ENCODE data around the gene GNS. TPM values are rescaled to one million over a fixed set of nuclear protein-coding genes. Genes with fewer than 3 reads are reported as not detected.
"Not testable (repeated sequence)": the region's sequence is repeated elsewhere in the genome, so short reads cannot be mapped to it uniquely, and the experiment has no call there.

The GNS gene
- total RNA-seq, 6 experiments from 2014 or later, result 41.0 to 87.5 (median 63.7) TPM

GRCh38 chr12:64802180-64802775 lies 43.1 kb upstream of the GNS start:
- DNase-seq (peak; percentile 44 to 59 (median 55)), ATAC-seq (peak; percentile 87 to 94 (median 90))
- H3K9me3 ChIP-seq; H3K4me3 ChIP-seq; H3K27me3 ChIP-seq; H3K4me1 ChIP-seq; H3K27ac ChIP-seq; intact Hi-C loops (cut with DNase I); H3K36me3 ChIP-seq: not testable (repeated sequence)
- 32% methylated on average over 8 of the region's 8 CpGs for WGBS (ENCODE audit: insufficient coverage, low coverage, low lambda C conversion rate, missing lambda C conversion rate)
- peak; percentile 72 to 91 (median 88) for TF ChIP-seq CTCF (IDR thresholded peaks at IDR 0.05)

- Histone ChIP-seq H3K27me3 (no peaks in the 10 kb centered on the region), H3K4me1 (peaks cover 0 to 13% (median 3%) of the 10 kb centered on the region in 4 donors), H3K27ac (no peak overlapping the region), H3K4me3 (no peak overlapping the region), H3K9me3 (no peaks in the 10 kb centered on the region), H3K36me3 (no peaks in the 10 kb centered on the region)
- peak in 1 of 4 donors; percentile 5 for TF ChIP-seq CTCF (IDR thresholded peaks at IDR 0.05)
- TF ChIP-seq POLR2A (IDR thresholded peaks at IDR 0.05), result no peak
- DNase-seq (no peak), ATAC-seq (peak in 1 of 4 donors; percentile 16)
- intact Hi-C loops (cut with DNase I), result no loop called here
- 91% methylated on average over 2 of the region's 2 CpGs for WGBS (ENCODE audit: insufficient coverage, low coverage, low lambda C conversion rate, missing lambda C conversion rate)
Observed at GRCh38 chr12:64801381-64801780, 42.2 kb upstream of the GNS start.

- no peak overlapping the region for H3K4me3 ChIP-seq
- ATAC-seq (no peak), DNase-seq (no peak)
- H3K27me3 ChIP-seq, result no peaks in the 10 kb centered on the region
- no peak for TF ChIP-seq CTCF (IDR thresholded peaks at IDR 0.05)
- TF ChIP-seq POLR2A (IDR thresholded peaks at IDR 0.05), result no peak
- intact Hi-C loops (cut with DNase I), result no loop called here
- no peak overlapping the region for H3K27ac ChIP-seq
- H3K36me3 ChIP-seq, result no peaks in the 10 kb centered on the region
- 49% methylated on average over 5 of the region's 5 CpGs for WGBS (ENCODE audit: insufficient coverage, low coverage, low lambda C conversion rate, missing lambda C conversion rate)
- peaks cover 0 to 18% (median 6%) of the 10 kb centered on the region in 4 donors for H3K4me1 ChIP-seq
- H3K9me3 ChIP-seq, result no peaks in the 10 kb centered on the region
Observed at GRCh38 chr12:64800640-64801039, 41.4 kb upstream of the GNS start.

- ATAC-seq, result no peak
- intact Hi-C loops (cut with DNase I), result no loop called here
Observed at GRCh38 chr12:64798165-64798564, 39.0 kb upstream of the GNS start.

More at GRCh38 chr12:64798165-64798564, 39.0 kb upstream of the GNS start:
- Histone ChIP-seq H3K4me1 (peaks cover 0 to 18% (median 6%) of the 10 kb centered on the region in 4 donors), H3K27me3 (no peaks in the 10 kb centered on the region), H3K36me3 (no peaks in the 10 kb centered on the region), H3K9me3 (no peaks in the 10 kb centered on the region), H3K27ac (no peak overlapping the region), H3K4me3 (no peak overlapping the region)
- TF ChIP-seq POLR2A (IDR thresholded peaks at IDR 0.05), result no peak
- TF ChIP-seq CTCF (IDR thresholded peaks at IDR 0.05), result no peak
- no peak for DNase-seq

Measured in right lobe of liver (tissue), 6 donors.